ENCODE results near the gene NEU1. TPM values are rescaled to one million over a fixed set of nuclear protein-coding genes. Genes with fewer than 3 reads are reported as not detected.
"Not testable (repeated sequence)": the region's sequence is repeated elsewhere in the genome, so short reads cannot be mapped to it uniquely, and the experiment has no call there.

NEU1 gene
- total RNA-seq, 1 experiment from 2014 or later, result 34.3 TPM

- DNase-seq (ENCODE audit: low spot score), result peak; percentile 87
- intact Hi-C loops (cut with micrococcal nuclease; ENCODE audit: unreplicated experiment), result loop anchor here (2.0 kb wide), 1 partner anchor 98 kb away; the partner anchor contains the start of gene DDAH2
- Histone ChIP-seq H3K9me3 (ENCODE audit: low read depth, low read length, poor library complexity, severe bottlenecking) (no peaks in the 10 kb centered on the region), H3K4me3 (ENCODE audit: low read depth, low read length, poor library complexity, severe bottlenecking) (peak overlapping the region; percentile 67), H3K4me1 (ENCODE audit: insufficient read depth, low read length, poor library complexity, severe bottlenecking) (peaks cover 7% of the 10 kb centered on the region), H3K27ac (ENCODE audit: low read depth, low read length, poor library complexity, severe bottlenecking) (peak overlapping the region; percentile 83), H3K36me3 (ENCODE audit: insufficient read depth, low read length, poor library complexity, severe bottlenecking) (no peaks in the 10 kb centered on the region), H3K27me3 (replicated peaks; ENCODE audit: insufficient read depth, low read depth, low read length, poor library complexity) (no peaks in the 10 kb centered on the region)
- no peak for TF ChIP-seq EZH2 (IDR thresholded peaks at IDR 0.05; ENCODE audit: borderline replicate concordance, low read depth, low read length, poor library complexity, severe bottlenecking)
- TF ChIP-seq, protein P1, sequence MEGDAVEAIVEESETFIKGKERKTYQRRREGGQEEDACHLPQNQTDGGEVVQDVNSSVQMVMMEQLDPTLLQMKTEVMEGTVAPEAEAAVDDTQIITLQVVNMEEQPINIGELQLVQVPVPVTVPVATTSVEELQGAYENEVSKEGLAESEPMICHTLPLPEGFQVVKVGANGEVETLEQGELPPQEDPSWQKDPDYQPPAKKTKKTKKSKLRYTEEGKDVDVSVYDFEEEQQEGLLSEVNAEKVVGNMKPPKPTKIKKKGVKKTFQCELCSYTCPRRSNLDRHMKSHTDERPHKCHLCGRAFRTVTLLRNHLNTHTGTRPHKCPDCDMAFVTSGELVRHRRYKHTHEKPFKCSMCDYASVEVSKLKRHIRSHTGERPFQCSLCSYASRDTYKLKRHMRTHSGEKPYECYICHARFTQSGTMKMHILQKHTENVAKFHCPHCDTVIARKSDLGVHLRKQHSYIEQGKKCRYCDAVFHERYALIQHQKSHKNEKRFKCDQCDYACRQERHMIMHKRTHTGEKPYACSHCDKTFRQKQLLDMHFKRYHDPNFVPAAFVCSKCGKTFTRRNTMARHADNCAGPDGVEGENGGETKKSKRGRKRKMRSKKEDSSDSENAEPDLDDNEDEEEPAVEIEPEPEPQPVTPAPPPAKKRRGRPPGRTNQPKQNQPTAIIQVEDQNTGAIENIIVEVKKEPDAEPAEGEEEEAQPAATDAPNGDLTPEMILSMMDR (conservative IDR thresholded peaks at IDR 0.05; ENCODE audit: low read depth, low read length), result no peak
- BruUV-seq (replicated peaks), result TSS peak; percentile 93
- ChIA-PET CTCF (interaction anchor here (0.5 to 0.6 kb wide), 2 partner anchors 20 to 91 kb away, joined by 6 to 7 read pairs; partner anchors contain the start of gene LSM2), POLR2A (ENCODE audit: low non-redundant PET) (interaction anchor here (0.5 to 1.2 kb wide), 16 partner anchors 20 to 1145 kb away, joined by 3 to 9 read pairs (median 4); partner anchors contain the start of genes BAG6, CLIC1, LSM2 and MSH5)
Observed at GRCh38 chr6:31826793-31827285, 35.8 kb downstream of the NEU1 start.

- no peak for DNase-seq (ENCODE audit: low spot score)
- peak overlapping the region; percentile 20 for H3K27ac ChIP-seq (ENCODE audit: low read depth, low read length, poor library complexity, severe bottlenecking)
- no peaks in the 10 kb centered on the region for H3K27me3 ChIP-seq (replicated peaks; ENCODE audit: insufficient read depth, low read depth, low read length, poor library complexity)
- intact Hi-C loops (cut with micrococcal nuclease; ENCODE audit: unreplicated experiment), result no loop called here
- no peaks in the 10 kb centered on the region for H3K9me3 ChIP-seq (ENCODE audit: low read depth, low read length, poor library complexity, severe bottlenecking)
- no TSS peak for BruUV-seq (replicated peaks)
- H3K4me3 ChIP-seq (ENCODE audit: low read depth, low read length, poor library complexity, severe bottlenecking), result no peak overlapping the region
- no peak for TF ChIP-seq EZH2 (IDR thresholded peaks at IDR 0.05; ENCODE audit: borderline replicate concordance, low read depth, low read length, poor library complexity, severe bottlenecking)
- TF ChIP-seq, protein P1 (conservative IDR thresholded peaks at IDR 0.05; ENCODE audit: low read depth, low read length), result no peak
- ChIA-PET CTCF (no interaction called here), POLR2A (ENCODE audit: low non-redundant PET) (no interaction called here)
- no peaks in the 10 kb centered on the region for H3K36me3 ChIP-seq (ENCODE audit: insufficient read depth, low read length, poor library complexity, severe bottlenecking)
- no peaks in the 10 kb centered on the region for H3K4me1 ChIP-seq (ENCODE audit: insufficient read depth, low read length, poor library complexity, severe bottlenecking)
Observed at GRCh38 chr6:31825553-31825952, 37.1 kb downstream of the NEU1 start.

DNA sequence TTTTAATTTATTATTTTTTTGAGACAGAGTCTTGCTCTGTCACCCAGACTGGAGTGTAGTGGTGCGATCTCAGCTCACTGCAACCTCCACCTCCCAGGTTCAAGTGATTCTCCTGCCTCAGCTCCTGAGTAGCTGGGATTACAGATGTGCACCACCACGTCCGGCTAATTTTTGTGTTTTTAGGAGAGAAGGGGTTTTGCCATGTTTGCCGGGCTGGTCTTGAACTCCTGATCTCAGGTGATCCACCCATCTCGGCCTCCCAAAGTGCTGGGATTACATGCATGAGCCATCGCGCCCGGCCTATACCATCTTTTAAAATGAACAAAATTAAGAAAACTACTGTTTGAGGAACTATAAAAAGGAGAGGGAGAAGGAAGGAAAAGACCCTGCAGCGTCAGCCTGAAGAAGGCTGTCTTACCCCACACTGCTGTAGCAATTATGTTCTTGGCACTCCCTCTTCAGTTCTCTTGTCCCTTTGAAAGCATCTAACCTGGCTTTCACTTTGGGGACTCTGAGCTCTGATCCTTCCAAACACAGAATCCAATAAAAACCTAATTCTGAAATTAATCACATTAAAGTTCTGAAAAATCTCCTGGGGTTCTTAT lies 38.9 kb downstream of the NEU1 start:
- H3K4me1 ChIP-seq (ENCODE audit: insufficient read depth, low read length, poor library complexity, severe bottlenecking); BruUV-seq (replicated peaks); H3K27ac ChIP-seq (ENCODE audit: low read depth, low read length, poor library complexity, severe bottlenecking); intact Hi-C loops (cut with micrococcal nuclease; ENCODE audit: unreplicated experiment); H3K36me3 ChIP-seq (ENCODE audit: insufficient read depth, low read length, poor library complexity, severe bottlenecking); DNase-seq (ENCODE audit: low spot score); H3K27me3 ChIP-seq (replicated peaks; ENCODE audit: insufficient read depth, low read depth, low read length, poor library complexity); POLR2A ChIA-PET (ENCODE audit: low non-redundant PET); H3K4me3 ChIP-seq (ENCODE audit: low read depth, low read length, poor library complexity, severe bottlenecking); CTCF ChIA-PET; H3K9me3 ChIP-seq (ENCODE audit: low read depth, low read length, poor library complexity, severe bottlenecking): not testable (repeated sequence)

All from A673 (cell line).